ENCODE data around the gene DENND1B. TPM values are rescaled to one million over a fixed set of nuclear protein-coding genes. Genes with fewer than 3 reads are reported as not detected.

Gene DENND1B
- total and polyA plus RNA-seq, 12 donors, result 1.7 to 14.3 (median 6.5) TPM

DNA sequence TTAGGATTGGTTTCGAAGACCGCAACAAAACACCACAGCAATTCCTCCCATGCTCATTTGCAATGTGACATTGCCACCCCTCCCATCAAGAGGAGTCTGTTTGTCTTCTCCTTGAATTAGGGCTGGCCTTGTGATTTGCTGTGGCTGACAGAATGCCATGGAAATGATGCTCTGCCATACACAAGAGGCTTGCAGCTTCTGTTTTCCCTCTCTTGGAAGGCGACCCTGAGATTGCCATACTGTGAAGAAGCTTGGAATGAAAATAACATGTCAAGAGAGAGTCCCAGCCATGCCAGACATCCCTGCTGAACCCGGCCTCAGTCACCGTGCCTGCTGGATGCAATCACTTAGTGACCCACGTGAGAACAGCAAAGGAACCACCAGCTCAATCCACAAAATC, 294.8 kb downstream of the DENND1B start:
- H3K9me3 ChIP-seq (replicated peaks in 1 of 3), result no peaks in the 10 kb centered on the region
- intact Hi-C loops (cut with DNase I), result no loop called here
- WGBS, 4 donors, result 78 to 82% (median 81%) methylated on average over 6 of the region's 6 CpGs
- no peaks in the 10 kb centered on the region for H3K4me1 ChIP-seq (replicated peaks in 1 of 2)
- TF ChIP-seq, protein P1, sequence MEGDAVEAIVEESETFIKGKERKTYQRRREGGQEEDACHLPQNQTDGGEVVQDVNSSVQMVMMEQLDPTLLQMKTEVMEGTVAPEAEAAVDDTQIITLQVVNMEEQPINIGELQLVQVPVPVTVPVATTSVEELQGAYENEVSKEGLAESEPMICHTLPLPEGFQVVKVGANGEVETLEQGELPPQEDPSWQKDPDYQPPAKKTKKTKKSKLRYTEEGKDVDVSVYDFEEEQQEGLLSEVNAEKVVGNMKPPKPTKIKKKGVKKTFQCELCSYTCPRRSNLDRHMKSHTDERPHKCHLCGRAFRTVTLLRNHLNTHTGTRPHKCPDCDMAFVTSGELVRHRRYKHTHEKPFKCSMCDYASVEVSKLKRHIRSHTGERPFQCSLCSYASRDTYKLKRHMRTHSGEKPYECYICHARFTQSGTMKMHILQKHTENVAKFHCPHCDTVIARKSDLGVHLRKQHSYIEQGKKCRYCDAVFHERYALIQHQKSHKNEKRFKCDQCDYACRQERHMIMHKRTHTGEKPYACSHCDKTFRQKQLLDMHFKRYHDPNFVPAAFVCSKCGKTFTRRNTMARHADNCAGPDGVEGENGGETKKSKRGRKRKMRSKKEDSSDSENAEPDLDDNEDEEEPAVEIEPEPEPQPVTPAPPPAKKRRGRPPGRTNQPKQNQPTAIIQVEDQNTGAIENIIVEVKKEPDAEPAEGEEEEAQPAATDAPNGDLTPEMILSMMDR (IDR thresholded peaks at IDR 0.05), result no peak
- TF ChIP-seq POLR2A (IDR thresholded peaks at IDR 0.05), result no peak
- no peaks in the 10 kb centered on the region for H3K36me3 ChIP-seq (replicated peaks in 1 of 2)
- H3K27me3 ChIP-seq, result no peaks in the 10 kb centered on the region
- no peak for DNase-seq
- H3K4me3 ChIP-seq, result no peak overlapping the region
- no peak overlapping the region for H3K27ac ChIP-seq

GRCh38 chr1:197472141-197472540, 303.1 kb downstream of the DENND1B start:
- no peak for DNase-seq
- Histone ChIP-seq H3K4me1 (replicated peaks in 1 of 2) (no peaks in the 10 kb centered on the region), H3K27ac (no peak overlapping the region), H3K36me3 (replicated peaks in 1 of 2) (no peaks in the 10 kb centered on the region), H3K9me3 (replicated peaks in 1 of 3) (no peaks in the 10 kb centered on the region), H3K27me3 (no peaks in the 10 kb centered on the region), H3K4me3 (no peak overlapping the region)
- WGBS, 4 donors, result 85 to 92% (median 89%) methylated on average over 3 of the region's 3 CpGs
- intact Hi-C loops (cut with DNase I), result no loop called here
- no peak for TF ChIP-seq POLR2A (IDR thresholded peaks at IDR 0.05)
- TF ChIP-seq, protein P1 (IDR thresholded peaks at IDR 0.05), result no peak

GRCh38 chr1:197471248-197471985, 303.9 kb downstream of the DENND1B start:
- H3K4me3 ChIP-seq, result no peak overlapping the region
- 36 to 45% (median 37%) methylated on average over 9 of the region's 9 CpGs for WGBS, 4 donors
- H3K4me1 ChIP-seq (replicated peaks in 1 of 2), result no peaks in the 10 kb centered on the region
- no peaks in the 10 kb centered on the region for H3K36me3 ChIP-seq (replicated peaks in 1 of 2)
- no peaks in the 10 kb centered on the region for H3K9me3 ChIP-seq (replicated peaks in 1 of 3)
- no peaks in the 10 kb centered on the region for H3K27me3 ChIP-seq
- TF ChIP-seq POLR2A (IDR thresholded peaks at IDR 0.05), result no peak
- TF ChIP-seq, protein P1 (IDR thresholded peaks at IDR 0.05), result no peak
- intact Hi-C loops (cut with DNase I), result no loop called here
- no peak overlapping the region for H3K27ac ChIP-seq
- DNase-seq, result peak in 1 of 7 donors; percentile 11

DNA sequence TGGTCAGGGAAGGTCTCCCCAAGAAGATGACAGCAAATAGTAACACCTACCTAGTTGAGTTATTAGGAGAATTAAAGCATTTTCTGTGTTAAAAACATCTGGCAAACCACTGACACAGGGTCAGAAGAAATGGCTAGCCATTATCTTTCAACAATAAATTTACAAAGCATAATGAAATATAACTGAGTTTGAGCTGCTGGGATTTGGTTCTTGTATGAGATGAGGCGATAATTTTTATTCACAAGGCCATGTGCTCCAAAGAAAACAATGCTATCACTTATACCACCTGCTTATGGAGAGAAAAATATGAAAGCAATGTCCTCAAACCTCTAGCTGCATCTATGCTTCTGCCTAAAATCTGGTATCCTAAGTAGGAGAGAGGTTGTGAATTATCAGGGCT, 304.9 kb downstream of the DENND1B start:
- intact Hi-C loops (cut with DNase I), result no loop called here
- Histone ChIP-seq H3K4me3 (no peak overlapping the region), H3K36me3 (replicated peaks in 1 of 2) (no peaks in the 10 kb centered on the region), H3K27ac (no peak overlapping the region), H3K9me3 (replicated peaks in 1 of 3) (no peaks in the 10 kb centered on the region), H3K4me1 (replicated peaks in 1 of 2) (no peaks in the 10 kb centered on the region), H3K27me3 (no peaks in the 10 kb centered on the region)
- TF ChIP-seq, protein P1 (IDR thresholded peaks at IDR 0.05), result no peak
- no peak for TF ChIP-seq POLR2A (IDR thresholded peaks at IDR 0.05)
- WGBS, 4 donors, result 65 to 77% (median 69%) methylated on average over 1 of the region's 1 CpG
- DNase-seq, result no peak
